ENCODE measurements around the gene TEX13A.

The TEX13A gene

GRCh38 chrX:105220636-105221035 lies at the start of gene TEX13A:
TSS of gene TEX13A (minus strand) at chrX:105220694. CDS start at chrX:105220397, 297 bp downstream.
- ChIA-PET CTCF (interaction anchor here (1.1 kb wide), 1 partner anchor 18 kb away, joined by 3 read pairs; no protein-coding TSS in a partner anchor), POLR2A (no interaction called here)
- no peak for TF ChIP-seq SCRT2 (tag by site-specific recombination; IDR thresholded peaks at IDR 0.05)
- no peak for TF ChIP-seq ZNF830 (tag by site-specific recombination; IDR thresholded peaks at IDR 0.05; ENCODE audit: low read depth)
- no peak for TF ChIP-seq ZFHX2 (tag by site-specific recombination; conservative IDR thresholded peaks at IDR 0.05)
- no peak for TF ChIP-seq ZNF48 (tag by site-specific recombination; IDR thresholded peaks at IDR 0.05)
- TF ChIP-seq ZNF549 (tag by site-specific recombination; IDR thresholded peaks at IDR 0.05), result no peak
- no peak for TF ChIP-seq ELK4 (IDR thresholded peaks at IDR 0.05; ENCODE audit: borderline replicate concordance, low read depth, low read length)
- no peak for TF ChIP-seq ZNF513 (tag by site-specific recombination; IDR thresholded peaks at IDR 0.05)
- no peak for TF ChIP-seq ZNF2 (tag by site-specific recombination; IDR thresholded peaks at IDR 0.05)
- H3K4me1 ChIP-seq (ENCODE audit: control insufficient read depth, insufficient read depth, low read length), result no peaks in the 10 kb centered on the region
- H3K9me3 ChIP-seq (ENCODE audit: control insufficient read depth, insufficient read depth, low read depth, low read length), result no peaks in the 10 kb centered on the region
- no peaks in the 10 kb centered on the region for H3K36me3 ChIP-seq (ENCODE audit: control insufficient read depth in 2 of 2, insufficient read depth in 1 of 2, low read length in 2 of 2)
- no peak within 1 kb of the TSS for H3K4me3 ChIP-seq (ENCODE audit: low read depth, low read length)
- H3K27ac ChIP-seq (ENCODE audit: extremely low read depth, low read depth, low read length), result no peak within 1 kb of the TSS

- no peak for TF ChIP-seq ZNF670 (tag by site-specific recombination; IDR thresholded peaks at IDR 0.05; ENCODE audit: low read depth)
- TF ChIP-seq ZNF843 (tag by site-specific recombination; IDR thresholded peaks at IDR 0.05), result no peak
- TF ChIP-seq HOXD13 (CRISPR knock-in tag; IDR thresholded peaks at IDR 0.05; ENCODE audit: borderline replicate concordance), result no peak
- TF ChIP-seq ZNF37A (tag by site-specific recombination; IDR thresholded peaks at IDR 0.05), result no peak
- no peak for TF ChIP-seq ZNF473 (tag by site-specific recombination; IDR thresholded peaks at IDR 0.05)
- Histone ChIP-seq H3K27ac (ENCODE audit: extremely low read depth, low read depth, low read length) (no peak overlapping the region), H3K4me3 (ENCODE audit: low read depth, low read length) (no peak overlapping the region), H3K4me1 (ENCODE audit: control insufficient read depth, insufficient read depth, low read length) (no peaks in the 10 kb centered on the region), H3K9me3 (ENCODE audit: control insufficient read depth, insufficient read depth, low read depth, low read length) (no peaks in the 10 kb centered on the region), H3K36me3 (ENCODE audit: control insufficient read depth in 2 of 2, insufficient read depth in 1 of 2, low read length in 2 of 2) (no peaks in the 10 kb centered on the region)
- CTCF ChIA-PET, result no interaction called here
- POLR2A ChIA-PET, result no interaction called here
Observed at GRCh38 chrX:105269386-105269785, 48.9 kb upstream of the TEX13A start.

GRCh38 chrX:105267167-105267566 lies 46.7 kb upstream of the TEX13A start:
- Histone ChIP-seq H3K9me3 (ENCODE audit: control insufficient read depth, insufficient read depth, low read depth, low read length) (no peaks in the 10 kb centered on the region), H3K4me1 (ENCODE audit: control insufficient read depth, insufficient read depth, low read length) (no peaks in the 10 kb centered on the region), H3K36me3 (ENCODE audit: control insufficient read depth in 2 of 2, insufficient read depth in 1 of 2, low read length in 2 of 2) (no peaks in the 10 kb centered on the region), H3K27ac (ENCODE audit: extremely low read depth, low read depth, low read length) (no peak overlapping the region), H3K4me3 (ENCODE audit: low read depth, low read length) (no peak overlapping the region)
- no peak for TF ChIP-seq ZNF561 (tag by site-specific recombination; IDR thresholded peaks at IDR 0.05; ENCODE audit: borderline replicate concordance)
- TF ChIP-seq SCRT1 (tag by site-specific recombination; IDR thresholded peaks at IDR 0.05; ENCODE audit: borderline replicate concordance), result no peak
- no peak for TF ChIP-seq PRDM6 (tag by site-specific recombination; IDR thresholded peaks at IDR 0.05)
- TF ChIP-seq GFI1B (tag by site-specific recombination; IDR thresholded peaks at IDR 0.05), result no peak
- TF ChIP-seq ZNF398 (tag by site-specific recombination; IDR thresholded peaks at IDR 0.05), result no peak
- TF ChIP-seq ZNF362 (tag by site-specific recombination; IDR thresholded peaks at IDR 0.05), result no peak
- TF ChIP-seq OSR2 (tag by site-specific recombination; IDR thresholded peaks at IDR 0.05), result no peak
- no peak for TF ChIP-seq ZBTB8A (tag by site-specific recombination; IDR thresholded peaks at IDR 0.05)
- CTCF ChIA-PET, result no interaction called here
- POLR2A ChIA-PET, result no interaction called here

All from HEK293 (cell line).